Tibial nerve (tissue), 4 donors: ENCODE measurements around the gene DNAAF3.

Experiments used
- CTCF ChIP-seq, 5 experiments: fragments of 200-600 bp in 3 of 5; fragments of 450-650 bp in 2 of 5; sonication (generic) in 3 of 5; IDR thresholded peaks; one replicate each; pipeline ENCODE4 v1.5.1; 2016 to 2019; ENCODE audit warnings: antibody characterized with exemption in 5 of 5, mild to moderate bottlenecking in 3 of 5, moderate library complexity in 2 of 5
- EP300 ChIP-seq, 2 donors: sonication (generic); formaldehyde crosslinking; IDR thresholded peaks; one replicate each; pipeline ENCODE4 v1.6.1; 2017; ENCODE audit warnings: antibody characterized with exemption in 2 of 2, mild to moderate bottlenecking in 1 of 2

- TF ChIP-seq CTCF (IDR thresholded peaks at IDR 0.05) (no peak), EP300 (IDR thresholded peaks at IDR 0.05) (no peak)
These were observed 51.8 kb downstream of the DNAAF3 start for GRCh38 chr19:55114566-55115145.
